ENCODE measurements around the gene SIGLEC5.
"Not testable (repeated sequence)": the region's sequence is repeated elsewhere in the genome, so short reads cannot be mapped to it uniquely, and the experiment has no call there.

SIGLEC5 gene

DNA sequence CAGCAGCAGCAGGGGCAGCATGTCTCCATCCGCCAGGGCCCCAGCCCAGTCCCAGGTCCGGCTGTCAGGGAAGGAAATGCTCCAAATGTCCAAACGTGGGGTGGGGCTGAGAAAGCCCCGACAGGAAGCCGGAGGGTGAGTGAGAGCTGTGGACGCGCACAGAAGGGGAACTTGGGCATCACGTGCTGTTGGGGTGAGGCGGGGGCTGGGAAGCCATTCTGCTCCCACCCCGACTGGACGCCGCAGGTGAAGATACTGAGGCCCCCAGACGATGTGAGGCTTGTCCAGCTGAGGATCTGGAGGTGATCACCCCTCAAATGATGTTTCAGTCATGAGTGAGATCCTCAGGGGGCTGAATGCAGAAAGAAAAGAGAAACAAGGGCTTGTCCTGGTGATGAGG is at the start of gene SIGLEC5:
Gene SIGLEC5 (minus strand): TSS at position 87 of the 400 bp plus-strand sequence. CDS start 66 bp downstream, at position 21.
- H3K9me3 ChIP-seq (ENCODE audit: low read length); H3K36me3 ChIP-seq (ENCODE audit: insufficient read depth, low read length); H3K27ac ChIP-seq (ENCODE audit: low read depth, low read length); H3K4me3 ChIP-seq (ENCODE audit: low read depth in 1 of 2, low read length in 2 of 2); H3K27me3 ChIP-seq (ENCODE audit: control insufficient read depth in 1 of 2, insufficient read depth in 2 of 2, low read length in 2 of 2); H3K4me1 ChIP-seq (ENCODE audit: insufficient read depth, low read length); H3K9ac ChIP-seq (ENCODE audit: low read length): not testable (repeated sequence)

GRCh38 chr19:51676566-51677083 is 46.4 kb upstream of the SIGLEC5 start:
- H3K27me3 ChIP-seq (ENCODE audit: control insufficient read depth in 1 of 2, insufficient read depth in 2 of 2, low read length in 2 of 2): peaks cover 0 to 6% of the 10 kb centered on the region in 2 donors
- no peaks in the 10 kb centered on the region for H3K4me1 ChIP-seq (ENCODE audit: insufficient read depth, low read length)
- H3K4me3 ChIP-seq (ENCODE audit: low read depth in 1 of 2, low read length in 2 of 2): no peak overlapping the region
- no peak overlapping the region for H3K27ac ChIP-seq (ENCODE audit: low read depth, low read length)
- no peak overlapping the region for H3K9ac ChIP-seq (ENCODE audit: low read length)
- H3K36me3 ChIP-seq (ENCODE audit: insufficient read depth, low read length): no peaks in the 10 kb centered on the region
- no peaks in the 10 kb centered on the region for H3K9me3 ChIP-seq (ENCODE audit: low read length)

DNA sequence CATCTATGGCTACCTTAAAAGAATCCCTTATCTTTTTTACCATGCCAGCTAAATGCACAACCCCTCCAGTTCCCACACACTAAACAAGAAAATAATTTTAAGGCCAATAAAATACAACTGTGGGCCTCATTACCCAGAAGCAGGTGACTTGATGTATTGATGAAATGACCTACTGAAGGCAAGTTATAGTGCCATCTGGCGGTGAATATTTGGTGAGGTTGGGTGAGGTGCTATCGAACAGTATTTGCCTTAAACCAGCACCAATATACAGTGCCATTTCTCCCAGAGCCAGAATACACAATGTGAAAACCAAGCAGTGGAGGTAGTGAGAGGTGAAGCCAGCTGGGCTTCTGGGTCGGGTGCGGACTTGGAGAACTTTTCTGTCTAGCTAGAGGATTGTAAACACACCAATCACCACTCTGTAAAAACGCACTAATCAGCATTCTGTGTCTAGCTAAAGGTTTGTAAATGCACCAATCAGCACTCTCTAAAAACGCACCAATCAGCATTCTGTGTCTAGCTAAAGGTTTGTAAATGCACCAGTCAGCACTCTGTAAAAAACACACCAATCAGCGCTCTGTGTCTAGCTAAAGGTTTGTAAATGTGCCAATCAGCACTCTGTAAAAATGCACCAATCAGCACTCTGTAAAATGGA is 45.8 kb upstream of the SIGLEC5 start:
- H3K9me3 ChIP-seq (ENCODE audit: low read length); H3K4me3 ChIP-seq (ENCODE audit: low read depth in 1 of 2, low read length in 2 of 2); H3K4me1 ChIP-seq (ENCODE audit: insufficient read depth, low read length); H3K36me3 ChIP-seq (ENCODE audit: insufficient read depth, low read length); H3K27ac ChIP-seq (ENCODE audit: low read depth, low read length); H3K27me3 ChIP-seq (ENCODE audit: control insufficient read depth in 1 of 2, insufficient read depth in 2 of 2, low read length in 2 of 2); H3K9ac ChIP-seq (ENCODE audit: low read length): not testable (repeated sequence)

- H3K9ac ChIP-seq (ENCODE audit: low read length): no peak overlapping the region
Observed at GRCh38 chr19:51668216-51668615, 38.0 kb upstream of the SIGLEC5 start.

DNA sequence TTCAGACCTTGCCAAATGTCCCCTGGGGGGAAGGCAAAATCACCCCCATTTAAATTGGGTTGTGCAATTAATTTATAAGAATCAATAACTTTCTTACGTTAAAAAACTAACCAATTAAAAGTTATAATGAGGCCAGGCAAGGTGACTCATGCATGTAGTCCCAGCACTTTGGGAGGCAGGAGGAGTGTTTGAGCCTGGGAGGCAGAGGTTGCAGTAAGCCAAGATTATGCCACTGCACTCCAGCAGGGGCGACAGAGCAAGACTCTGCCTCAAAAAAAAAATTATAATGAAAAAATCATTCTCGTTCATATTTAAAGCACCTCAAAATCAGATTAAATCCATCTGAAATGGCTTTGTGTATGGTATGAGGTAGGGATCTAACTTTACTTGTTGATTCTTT is 34.8 kb upstream of the SIGLEC5 start:
- Histone ChIP-seq H3K27me3 (ENCODE audit: control insufficient read depth in 1 of 2, insufficient read depth in 2 of 2, low read length in 2 of 2) (peaks cover 0 to 15% of the 10 kb centered on the region in 2 donors), H3K9me3 (ENCODE audit: low read length) (no peaks in the 10 kb centered on the region), H3K4me1 (ENCODE audit: insufficient read depth, low read length) (no peaks in the 10 kb centered on the region), H3K4me3 (ENCODE audit: low read depth in 1 of 2, low read length in 2 of 2) (no peak overlapping the region), H3K9ac (ENCODE audit: low read length) (no peak overlapping the region), H3K27ac (ENCODE audit: low read depth, low read length) (no peak overlapping the region), H3K36me3 (ENCODE audit: insufficient read depth, low read length) (no peaks in the 10 kb centered on the region)

More at GRCh38 chr19:51668216-51668615, 38.0 kb upstream of the SIGLEC5 start:
- Histone ChIP-seq H3K36me3 (ENCODE audit: insufficient read depth, low read length) (no peaks in the 10 kb centered on the region), H3K27me3 (ENCODE audit: control insufficient read depth in 1 of 2, insufficient read depth in 2 of 2, low read length in 2 of 2) (peaks cover 0 to 11% of the 10 kb centered on the region in 2 donors), H3K4me1 (ENCODE audit: insufficient read depth, low read length) (no peaks in the 10 kb centered on the region), H3K27ac (ENCODE audit: low read depth, low read length) (no peak overlapping the region), H3K4me3 (ENCODE audit: low read depth in 1 of 2, low read length in 2 of 2) (no peak overlapping the region), H3K9me3 (ENCODE audit: low read length) (no peaks in the 10 kb centered on the region)

- Histone ChIP-seq H3K36me3 (ENCODE audit: insufficient read depth, low read length) (no peaks in the 10 kb centered on the region), H3K27me3 (ENCODE audit: control insufficient read depth in 1 of 2, insufficient read depth in 2 of 2, low read length in 2 of 2) (peaks cover 0 to 15% of the 10 kb centered on the region in 2 donors), H3K4me1 (ENCODE audit: insufficient read depth, low read length) (no peaks in the 10 kb centered on the region), H3K9me3 (ENCODE audit: low read length) (no peaks in the 10 kb centered on the region), H3K9ac (ENCODE audit: low read length) (no peak overlapping the region), H3K27ac (ENCODE audit: low read depth, low read length) (no peak overlapping the region), H3K4me3 (ENCODE audit: low read depth in 1 of 2, low read length in 2 of 2) (no peak overlapping the region)
Observed at GRCh38 chr19:51664131-51664530, 33.9 kb upstream of the SIGLEC5 start.

GRCh38 chr19:51663650-51664049 is 33.4 kb upstream of the SIGLEC5 start:
- H3K27me3 ChIP-seq (ENCODE audit: control insufficient read depth in 1 of 2, insufficient read depth in 2 of 2, low read length in 2 of 2): peaks cover 0 to 15% of the 10 kb centered on the region in 2 donors

DNA sequence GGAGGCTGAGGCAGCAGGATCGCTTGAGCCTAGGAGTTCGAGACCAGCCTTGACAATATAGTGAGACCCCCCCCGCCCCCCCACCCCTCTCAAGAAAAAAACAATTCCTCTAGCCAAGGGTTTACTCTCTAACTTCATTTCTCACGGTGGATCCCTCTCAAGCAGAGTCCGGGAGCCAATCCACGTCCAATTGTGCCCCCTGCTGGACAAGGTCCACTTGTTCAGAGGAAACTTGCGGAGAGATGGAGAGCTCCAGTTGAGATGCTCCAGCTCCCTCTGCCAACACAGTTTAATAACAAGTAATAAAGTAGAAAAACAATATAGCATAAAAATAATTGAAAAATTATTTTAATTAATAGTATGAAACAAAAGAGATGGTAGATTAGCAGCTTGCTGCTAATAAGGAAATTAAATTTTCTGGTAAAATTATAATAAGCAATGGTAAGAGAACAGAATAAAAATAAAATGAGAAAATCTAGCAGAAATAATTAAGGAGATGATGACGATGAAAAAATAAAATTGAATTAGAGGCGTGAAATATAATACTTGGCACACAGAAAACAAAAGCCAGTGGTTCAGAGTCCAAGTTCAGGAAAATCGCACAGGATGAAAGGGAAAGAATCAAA is 30.9 kb upstream of the SIGLEC5 start:
- Histone ChIP-seq H3K9me3 (ENCODE audit: low read length) (no peaks in the 10 kb centered on the region), H3K4me3 (ENCODE audit: low read depth in 1 of 2, low read length in 2 of 2) (no peak overlapping the region), H3K9ac (ENCODE audit: low read length) (no peak overlapping the region), H3K27ac (ENCODE audit: low read depth, low read length) (no peak overlapping the region), H3K36me3 (ENCODE audit: insufficient read depth, low read length) (no peaks in the 10 kb centered on the region), H3K4me1 (ENCODE audit: insufficient read depth, low read length) (peaks cover 6% of the 10 kb centered on the region), H3K27me3 (ENCODE audit: control insufficient read depth in 1 of 2, insufficient read depth in 2 of 2, low read length in 2 of 2) (peaks cover 0 to 10% of the 10 kb centered on the region in 2 donors)

More at GRCh38 chr19:51663650-51664049, 33.4 kb upstream of the SIGLEC5 start:
- no peak overlapping the region for H3K9ac ChIP-seq (ENCODE audit: low read length)
- H3K4me3 ChIP-seq (ENCODE audit: low read depth in 1 of 2, low read length in 2 of 2): no peak overlapping the region
- no peak overlapping the region for H3K27ac ChIP-seq (ENCODE audit: low read depth, low read length)
- H3K4me1 ChIP-seq (ENCODE audit: insufficient read depth, low read length): no peaks in the 10 kb centered on the region
- H3K9me3 ChIP-seq (ENCODE audit: low read length): no peaks in the 10 kb centered on the region
- no peaks in the 10 kb centered on the region for H3K36me3 ChIP-seq (ENCODE audit: insufficient read depth, low read length)

GRCh38 chr19:51654783-51655182 is 24.6 kb upstream of the SIGLEC5 start:
- no peak overlapping the region for H3K27ac ChIP-seq (ENCODE audit: low read depth, low read length)
- H3K36me3 ChIP-seq (ENCODE audit: insufficient read depth, low read length): no peaks in the 10 kb centered on the region
- H3K9me3 ChIP-seq (ENCODE audit: low read length): no peaks in the 10 kb centered on the region
- H3K4me1 ChIP-seq (ENCODE audit: insufficient read depth, low read length): peaks cover 6% of the 10 kb centered on the region
- H3K27me3 ChIP-seq (ENCODE audit: control insufficient read depth in 1 of 2, insufficient read depth in 2 of 2, low read length in 2 of 2): no peaks in the 10 kb centered on the region
- no peak overlapping the region for H3K9ac ChIP-seq (ENCODE audit: low read length)
- H3K4me3 ChIP-seq (ENCODE audit: low read depth in 1 of 2, low read length in 2 of 2): no peak overlapping the region

DNA sequence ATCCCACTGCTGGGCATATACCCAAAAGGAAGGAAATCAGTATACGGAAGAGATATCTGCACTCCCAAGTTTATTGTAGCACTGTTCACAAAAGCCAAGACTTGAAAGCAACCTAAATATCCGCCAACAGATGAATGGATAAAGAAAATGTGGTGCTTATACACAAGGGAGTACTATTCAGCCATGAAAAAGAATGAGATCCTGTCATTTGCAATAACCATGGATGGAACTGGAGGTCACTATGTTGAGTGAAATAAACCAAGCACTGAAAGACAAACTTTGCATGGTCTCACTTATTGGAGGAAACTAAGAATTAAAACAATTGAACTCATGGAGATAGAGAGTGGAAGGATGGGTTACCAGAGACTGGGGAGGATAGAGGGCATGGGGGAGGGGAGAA is 23.0 kb upstream of the SIGLEC5 start:
- H3K36me3 ChIP-seq (ENCODE audit: insufficient read depth, low read length): no peaks in the 10 kb centered on the region
- H3K4me1 ChIP-seq (ENCODE audit: insufficient read depth, low read length): peaks cover 6% of the 10 kb centered on the region
- H3K9me3 ChIP-seq (ENCODE audit: low read length): no peaks in the 10 kb centered on the region
- H3K27ac ChIP-seq (ENCODE audit: low read depth, low read length): no peak overlapping the region
- no peak overlapping the region for H3K4me3 ChIP-seq (ENCODE audit: low read depth in 1 of 2, low read length in 2 of 2)
- H3K27me3 ChIP-seq (ENCODE audit: control insufficient read depth in 1 of 2, insufficient read depth in 2 of 2, low read length in 2 of 2): no peaks in the 10 kb centered on the region
- no peak overlapping the region for H3K9ac ChIP-seq (ENCODE audit: low read length)

DNA sequence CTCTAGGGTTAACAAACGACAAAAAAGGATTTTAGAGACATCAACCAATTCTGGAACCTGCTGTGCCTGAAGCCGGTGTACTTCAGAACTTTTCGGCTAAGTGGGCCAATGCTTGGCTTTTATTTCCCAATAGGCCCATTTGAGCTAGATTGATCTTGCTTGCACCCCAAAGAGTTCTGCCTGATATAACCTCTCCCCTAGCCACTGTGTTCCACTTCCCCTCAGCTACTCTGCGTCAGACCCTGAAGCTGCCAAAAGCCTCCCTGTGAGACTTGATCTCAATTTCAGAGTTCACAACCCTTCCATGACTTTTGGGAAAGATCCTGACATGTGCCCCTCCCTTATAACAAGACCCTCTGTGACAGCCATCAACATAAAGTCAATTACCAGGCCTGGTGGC is 22.1 kb upstream of the SIGLEC5 start:
- no peak overlapping the region for H3K27ac ChIP-seq (ENCODE audit: low read depth, low read length)

More for the DNA sequence above, 22.1 kb upstream of the SIGLEC5 start:
- H3K36me3 ChIP-seq (ENCODE audit: insufficient read depth, low read length): no peaks in the 10 kb centered on the region
- no peak overlapping the region for H3K9ac ChIP-seq (ENCODE audit: low read length)
- no peaks in the 10 kb centered on the region for H3K9me3 ChIP-seq (ENCODE audit: low read length)
- H3K27me3 ChIP-seq (ENCODE audit: control insufficient read depth in 1 of 2, insufficient read depth in 2 of 2, low read length in 2 of 2): no peaks in the 10 kb centered on the region
- H3K4me1 ChIP-seq (ENCODE audit: insufficient read depth, low read length): peaks cover 5% of the 10 kb centered on the region
- H3K4me3 ChIP-seq (ENCODE audit: low read depth in 1 of 2, low read length in 2 of 2): no peak overlapping the region

All from muscle layer of colon (tissue), 2 donors.